Epithelial cell of prostate (primary cell): ENCODE data around the gene GPBAR1.
"Not testable (repeated sequence)": the region's sequence is repeated elsewhere in the genome, so short reads cannot be mapped to it uniquely, and the experiment has no call there.

Experiments used
- DNase-seq: peaks from one replicate; pipeline ENCODE4 v3.0.0-alpha.2; 2011; ENCODE audit warnings: low read depth, low spot score
- H3K27ac ChIP-seq: fragments of 450-650 bp; 2 replicates; pipeline ENCODE4 v1.5.1; 2017; ENCODE audit warnings: mild to moderate bottlenecking

The GPBAR1 gene

GRCh38 chr2:218264773-218265561 lies 4.2 kb downstream of the GPBAR1 start:
- no peak for DNase-seq
- no peak overlapping the region for H3K27ac ChIP-seq

- H3K27ac ChIP-seq, result no peak overlapping the region
- no peak for DNase-seq
These were observed 4.8 kb downstream of the GPBAR1 start for GRCh38 chr2:218265626-218266025.

GRCh38 chr2:218266316-218266979 lies 5.6 kb downstream of the GPBAR1 start:
- H3K27ac ChIP-seq, result no peak overlapping the region

GRCh38 chr2:218267259-218267658 lies 6.4 kb downstream of the GPBAR1 start:
- DNase-seq, result no peak
- no peak overlapping the region for H3K27ac ChIP-seq

More at GRCh38 chr2:218266316-218266979, 5.6 kb downstream of the GPBAR1 start:
- no peak for DNase-seq

- DNase-seq, result peak; percentile 94
- H3K27ac ChIP-seq, result peak within 1 kb of the TSS; percentile 99
These were observed 9.3 kb downstream of the GPBAR1 start, which contains the start of the genes AAMP and PNKD for GRCh38 chr2:218269900-218270720. Gene AAMP, minus strand, starts transcription at chr2:218270137. Its CDS starts 51 bp downstream, at chr2:218270086. Gene PNKD, plus strand, starts transcription at chr2:218270519. Its CDS starts 17 bp downstream, at chr2:218270536.

GRCh38 chr2:218270721-218271486 lies 10.1 kb downstream of the GPBAR1 start:
- no peak for DNase-seq

GRCh38 chr2:218271487-218271797 lies 10.6 kb downstream of the GPBAR1 start:
- H3K27ac ChIP-seq, result peak overlapping the region; percentile 99
- no peak for DNase-seq

More at GRCh38 chr2:218270721-218271486, 10.1 kb downstream of the GPBAR1 start:
- peak overlapping the region; percentile 99 for H3K27ac ChIP-seq

GRCh38 chr2:218271865-218272530 lies 11.2 kb downstream of the GPBAR1 start:
- peak overlapping the region; percentile 99 for H3K27ac ChIP-seq
- DNase-seq, result no peak

GRCh38 chr2:218272531-218273212 lies 11.9 kb downstream of the GPBAR1 start:
- H3K27ac ChIP-seq, result peak overlapping the region; percentile 99

GRCh38 chr2:218273214-218273907 lies 12.5 kb downstream of the GPBAR1 start:
- DNase-seq, result not testable (repeated sequence)
- peak overlapping the region; percentile 99 for H3K27ac ChIP-seq

More at GRCh38 chr2:218272531-218273212, 11.9 kb downstream of the GPBAR1 start:
- peak; percentile 94 for DNase-seq

GRCh38 chr2:218273908-218274249 lies 13.1 kb downstream of the GPBAR1 start:
- no peak for DNase-seq
- peak overlapping the region; percentile 99 for H3K27ac ChIP-seq

GRCh38 chr2:218274586-218274985 lies 13.8 kb downstream of the GPBAR1 start:
- no peak for DNase-seq
- H3K27ac ChIP-seq, result peak overlapping the region; percentile 99

GRCh38 chr2:218275371-218276072 lies 14.7 kb downstream of the GPBAR1 start:
- peak overlapping the region; percentile 99 for H3K27ac ChIP-seq
- no peak for DNase-seq

- no peak for DNase-seq
- peak overlapping the region; percentile 99 for H3K27ac ChIP-seq
These were observed 16.4 kb downstream of the GPBAR1 start for GRCh38 chr2:218276986-218277755.

- no peak for DNase-seq
- peak overlapping the region; percentile 99 for H3K27ac ChIP-seq
These were observed 17.1 kb downstream of the GPBAR1 start for GRCh38 chr2:218277921-218278320.

- no peak for DNase-seq
- H3K27ac ChIP-seq, result peak overlapping the region; percentile 99
These were observed 17.9 kb downstream of the GPBAR1 start for GRCh38 chr2:218278531-218279360.
